Activated CD8-positive, alpha-beta memory T cell treated with anti-CD3 and anti-CD28 coated beads, Interleukin-2, amount 50 U/mL, for 1 hour (primary cell): ENCODE results near the gene HTR3B.
"Not testable (repeated sequence)": the region's sequence is repeated elsewhere in the genome, so short reads cannot be mapped to it uniquely, and the experiment has no call there.

Experiments
- DNase-seq: peaks from one replicate; pipeline ENCODE4 v3.0.0-alpha.2; 2020; ENCODE audit errors: extremely low read depth

Gene HTR3B

GRCh38 chr11:113946162-113946561 lies 41.6 kb downstream of the HTR3B start:
- not testable (repeated sequence) for DNase-seq

DNA sequence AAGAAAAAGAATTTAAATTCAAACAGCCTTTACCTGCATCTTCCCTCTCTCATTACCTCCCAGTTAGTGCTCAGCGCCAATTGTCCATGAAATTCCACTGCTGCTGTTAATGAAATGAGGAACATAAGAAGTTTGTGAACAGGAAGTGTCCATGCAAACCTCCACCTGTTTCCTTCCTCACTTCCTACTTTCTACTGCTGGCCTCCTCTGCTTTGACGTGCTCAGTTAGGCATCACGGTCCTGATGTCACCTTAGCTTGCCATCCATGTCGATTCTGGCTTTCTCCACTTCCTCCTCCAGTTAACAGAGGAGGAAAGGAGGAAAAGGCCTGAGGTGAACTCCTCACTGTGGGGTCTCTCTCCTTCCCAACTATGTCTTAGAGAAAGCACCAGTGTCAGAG lies 43.4 kb downstream of the HTR3B start:
- DNase-seq = no peak

DNA sequence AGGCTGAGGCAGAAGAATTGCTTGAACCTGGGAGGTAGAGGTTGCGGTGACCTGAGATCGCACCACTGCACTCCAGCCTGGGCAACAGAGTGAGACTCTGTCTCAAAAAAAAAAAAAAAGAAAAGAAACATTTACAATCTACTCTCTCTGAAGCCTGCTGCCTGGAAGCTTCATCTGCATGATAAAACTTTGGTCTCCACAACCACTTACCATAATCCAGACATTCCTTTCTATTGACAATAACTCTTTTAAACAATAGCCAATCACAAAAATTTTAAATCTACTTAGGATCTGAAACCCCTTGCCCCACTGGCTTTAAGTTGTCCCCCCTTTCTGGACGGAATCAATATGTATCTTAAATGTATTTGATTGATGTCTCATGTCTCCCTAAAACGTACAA lies 45.3 kb downstream of the HTR3B start:
- no peak for DNase-seq

- DNase-seq = no peak
Observed at GRCh38 chr11:113951537-113951936, 46.9 kb downstream of the HTR3B start.

- no peak for DNase-seq
Observed at GRCh38 chr11:113952070-113952469, 47.5 kb downstream of the HTR3B start.

DNA sequence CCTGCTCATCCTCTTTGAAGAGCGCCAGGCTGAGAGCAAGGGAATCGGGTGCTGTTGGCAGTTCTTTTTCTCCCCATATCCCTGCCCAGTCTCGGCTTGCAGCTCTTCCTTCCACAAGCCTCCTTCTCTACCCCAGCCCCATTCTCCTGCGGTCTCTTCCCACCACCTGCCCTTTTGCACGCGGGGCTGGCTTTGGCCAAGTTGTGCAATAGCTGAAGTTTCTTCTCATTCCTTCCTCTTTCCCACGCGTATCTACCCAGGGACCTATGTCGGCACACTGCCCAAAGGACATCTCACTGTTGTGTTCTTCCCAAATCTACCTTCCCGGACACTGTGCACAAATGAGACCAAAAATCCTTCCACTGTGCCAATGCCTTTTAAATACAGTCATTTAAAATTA lies 48.0 kb downstream of the HTR3B start:
- DNase-seq = no peak

DNA sequence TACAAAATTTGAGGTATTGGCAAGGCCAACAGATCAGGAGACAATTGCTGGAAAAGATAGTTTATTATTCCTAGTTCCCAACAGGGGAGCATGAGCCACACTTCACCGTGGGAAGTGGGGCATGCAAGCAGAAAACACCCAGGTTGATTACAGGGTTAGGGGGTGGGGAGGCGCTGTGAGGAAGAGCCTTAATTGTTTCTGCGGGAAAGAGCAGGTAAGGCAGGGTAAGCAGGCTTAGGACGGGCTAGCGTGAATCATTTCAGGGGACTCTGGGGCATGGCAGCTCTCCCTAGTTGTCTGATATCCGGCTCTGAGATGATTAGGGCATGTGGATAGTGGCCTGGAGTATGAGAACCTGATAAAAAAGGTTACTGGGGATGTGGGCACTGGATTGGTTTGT lies 49.6 kb downstream of the HTR3B start:
- DNase-seq = no peak

DNA sequence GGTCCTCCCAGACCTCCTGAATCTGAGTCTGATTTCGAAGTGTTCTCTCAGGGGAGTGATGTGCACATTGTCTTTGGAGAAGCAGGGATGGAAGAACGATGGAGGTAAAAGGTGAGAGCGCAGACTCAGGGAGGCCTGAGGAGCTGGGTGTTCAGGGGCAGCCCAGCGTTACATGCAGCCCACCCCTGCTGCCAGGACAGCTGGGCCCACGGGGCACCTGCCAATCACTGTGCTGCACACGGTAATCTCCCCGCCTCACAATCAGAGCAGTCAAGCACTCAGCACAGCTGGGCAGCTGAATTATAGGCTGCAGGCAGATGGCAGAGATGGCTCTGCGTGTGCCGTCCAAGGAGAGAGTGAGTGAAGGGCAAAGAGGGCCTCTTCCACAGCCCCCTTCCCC lies 52.4 kb downstream of the HTR3B start:
- no peak for DNase-seq

DNA sequence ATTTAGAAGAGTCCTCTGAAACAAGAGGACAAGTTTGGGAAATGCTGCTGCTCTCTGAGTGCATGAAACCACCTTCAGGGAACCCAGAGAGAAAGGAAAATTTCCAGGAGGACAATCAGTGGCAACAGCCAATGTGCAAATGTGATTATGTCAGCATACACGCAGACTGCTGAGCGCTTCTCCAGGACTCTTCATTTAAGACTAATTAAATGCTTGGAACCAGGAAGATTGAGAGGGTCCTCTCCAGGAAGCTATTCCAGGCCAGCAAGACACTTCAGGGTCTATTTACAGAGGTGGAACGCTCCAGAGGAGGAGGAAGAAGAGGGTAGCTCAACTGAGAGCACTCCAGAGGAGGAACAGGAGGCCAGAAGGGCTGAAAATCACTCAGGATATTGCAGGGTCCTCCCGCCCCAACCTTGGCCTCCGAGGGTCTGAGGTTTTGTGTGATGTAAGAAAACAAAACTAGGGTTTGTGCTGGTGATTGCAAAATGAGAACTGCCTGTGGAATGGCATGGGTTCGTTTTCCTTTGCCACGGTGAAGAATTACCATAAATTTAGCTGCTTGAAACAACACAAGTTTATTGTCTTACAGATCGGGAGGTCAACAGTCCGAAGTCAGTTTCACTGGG lies 56.2 kb downstream of the HTR3B start:
- no peak for DNase-seq

DNA sequence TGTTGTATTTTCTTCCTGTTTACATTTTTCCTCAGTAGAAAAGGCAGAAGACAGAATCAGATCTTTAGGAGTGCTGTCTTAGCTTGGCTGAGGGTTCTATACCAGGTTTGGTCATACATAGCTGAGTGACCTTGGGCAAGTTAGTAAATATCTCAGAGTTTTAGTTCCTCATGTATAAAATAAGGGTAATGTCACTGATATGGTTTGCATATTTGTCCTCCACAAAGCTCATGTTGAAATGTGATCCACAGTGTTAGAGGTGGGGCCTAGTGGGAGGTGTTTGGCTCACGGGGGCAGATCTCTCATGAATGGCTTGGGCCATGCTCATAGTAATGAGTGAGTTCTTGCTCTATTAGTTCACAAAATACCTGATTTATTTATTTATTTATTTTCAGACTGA lies 62.8 kb downstream of the HTR3B start:
- no peak for DNase-seq

- no peak for DNase-seq
Observed at GRCh38 chr11:113971506-113972195, 67.1 kb downstream of the HTR3B start.

GRCh38 chr11:113974741-113975470 lies 70.3 kb downstream of the HTR3B start, which contains the start of gene HTR3A:
HTR3A (plus strand) TSS chr11:113975108; CDS start chr11:113975326, 218 bp downstream.
- DNase-seq = no peak

GRCh38 chr11:113977071-113977490 lies 72.5 kb downstream of the HTR3B start:
- DNase-seq = no peak

DNA sequence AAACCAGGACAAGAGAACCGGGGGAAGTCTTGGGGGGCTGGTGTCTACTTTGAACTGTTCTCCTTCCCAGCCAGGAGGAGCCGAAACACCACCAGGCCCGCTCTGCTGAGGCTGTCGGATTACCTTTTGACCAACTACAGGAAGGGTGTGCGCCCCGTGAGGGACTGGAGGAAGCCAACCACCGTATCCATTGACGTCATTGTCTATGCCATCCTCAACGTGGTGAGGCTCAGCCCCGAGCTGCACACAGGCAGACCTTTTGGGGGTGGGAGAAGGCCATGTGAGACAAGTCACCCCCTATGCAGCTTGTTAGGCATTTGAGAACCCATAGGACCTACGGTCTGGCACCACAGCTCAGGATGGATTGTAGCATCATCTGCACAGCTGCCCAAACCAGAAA lies 73.1 kb downstream of the HTR3B start:
- no peak for DNase-seq

DNA sequence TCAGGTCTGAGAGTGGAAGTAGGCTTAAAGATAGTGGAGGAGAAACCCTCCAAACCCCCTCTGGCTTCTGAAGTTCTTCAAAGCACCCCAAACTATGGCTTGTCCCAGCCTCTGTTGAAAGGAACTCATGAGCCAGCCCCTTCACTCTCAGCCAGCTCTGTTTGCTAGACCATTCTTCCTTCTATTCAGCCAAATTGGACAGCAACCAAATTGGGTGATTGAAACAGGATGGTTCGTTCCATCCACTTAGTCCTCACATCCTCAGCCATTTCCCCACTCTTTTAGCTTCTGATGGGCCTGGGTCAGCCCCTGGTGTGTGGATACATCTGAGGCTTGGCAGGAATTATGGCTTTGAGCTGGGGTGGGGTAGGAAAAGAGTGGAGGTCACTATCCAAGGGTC lies 74.8 kb downstream of the HTR3B start:
- no peak for DNase-seq

GRCh38 chr11:113980785-113981184 lies 76.2 kb downstream of the HTR3B start:
- DNase-seq = no peak

DNA sequence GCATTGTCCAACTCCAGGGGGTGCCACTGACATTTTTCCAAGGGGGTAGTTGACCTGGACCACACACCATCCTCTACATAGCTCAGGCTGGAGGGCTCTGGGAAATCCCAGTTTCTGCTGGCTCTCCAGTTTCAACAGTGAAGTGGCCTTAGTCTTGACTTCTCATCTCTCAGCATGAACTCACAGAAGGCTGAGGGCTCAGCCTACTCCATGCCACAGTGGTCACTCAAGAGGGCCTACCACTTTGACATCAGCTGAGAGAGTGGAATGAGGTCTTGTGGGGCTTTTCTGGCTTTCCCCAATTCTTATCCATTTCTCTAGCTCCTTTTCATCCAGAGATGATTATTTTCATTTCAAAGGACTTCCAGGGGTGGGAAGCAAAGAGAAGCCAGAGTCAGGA lies 77.7 kb downstream of the HTR3B start:
- DNase-seq = no peak

DNA sequence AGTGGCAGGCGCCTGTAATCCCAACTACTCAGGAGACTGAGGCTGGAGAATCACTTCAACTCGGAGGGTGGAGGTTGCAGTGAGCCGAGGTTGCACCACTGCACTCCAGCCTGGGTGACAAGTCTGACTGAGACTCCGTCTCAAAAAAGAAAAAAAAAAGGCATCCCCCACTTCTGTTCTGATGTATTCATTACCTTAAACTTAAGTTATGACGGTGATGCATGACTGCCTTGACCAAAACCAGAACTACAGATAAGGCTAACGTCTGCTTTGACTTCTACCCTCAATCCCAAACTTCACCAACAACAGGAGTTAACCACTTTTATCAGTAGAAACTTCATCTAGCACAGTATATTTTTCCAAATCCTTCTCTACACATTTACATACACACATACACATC lies 80.2 kb downstream of the HTR3B start:
- no peak for DNase-seq

- DNase-seq = no peak
Observed at GRCh38 chr11:113985906-113986305, 81.3 kb downstream of the HTR3B start.

DNA sequence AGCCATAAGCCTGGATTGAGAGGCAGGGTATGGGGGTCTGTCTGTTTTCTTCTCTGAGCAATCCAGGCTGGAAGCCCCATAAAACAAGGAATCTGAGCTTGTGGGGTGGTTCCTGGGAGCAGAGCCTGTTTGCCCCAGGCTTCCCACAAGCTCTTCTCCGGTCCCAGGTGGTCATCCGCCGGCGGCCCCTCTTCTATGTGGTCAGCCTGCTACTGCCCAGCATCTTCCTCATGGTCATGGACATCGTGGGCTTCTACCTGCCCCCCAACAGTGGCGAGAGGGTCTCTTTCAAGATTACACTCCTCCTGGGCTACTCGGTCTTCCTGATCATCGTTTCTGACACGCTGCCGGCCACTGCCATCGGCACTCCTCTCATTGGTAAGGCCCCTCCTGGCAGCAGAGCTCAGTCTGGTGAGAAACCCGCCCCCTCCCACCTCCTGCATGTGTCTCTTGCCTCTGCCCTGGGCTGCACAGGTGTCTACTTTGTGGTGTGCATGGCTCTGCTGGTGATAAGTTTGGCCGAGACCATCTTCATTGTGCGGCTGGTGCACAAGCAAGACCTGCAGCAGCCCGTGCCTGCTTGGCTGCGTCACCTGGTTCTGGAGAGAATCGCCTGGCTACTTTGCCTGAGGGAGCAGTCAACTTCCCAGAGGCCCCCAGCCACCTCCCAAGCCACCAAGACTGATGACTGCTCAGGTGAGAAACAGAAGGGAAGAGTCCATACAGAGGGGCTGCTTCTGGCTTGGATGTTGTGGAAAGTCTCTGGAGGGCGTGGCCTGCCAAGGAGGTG lies 82.0 kb downstream of the HTR3B start:
- DNase-seq = no peak

GRCh38 chr11:113989381-113989780 lies 84.8 kb downstream of the HTR3B start:
- DNase-seq = no peak

DNA sequence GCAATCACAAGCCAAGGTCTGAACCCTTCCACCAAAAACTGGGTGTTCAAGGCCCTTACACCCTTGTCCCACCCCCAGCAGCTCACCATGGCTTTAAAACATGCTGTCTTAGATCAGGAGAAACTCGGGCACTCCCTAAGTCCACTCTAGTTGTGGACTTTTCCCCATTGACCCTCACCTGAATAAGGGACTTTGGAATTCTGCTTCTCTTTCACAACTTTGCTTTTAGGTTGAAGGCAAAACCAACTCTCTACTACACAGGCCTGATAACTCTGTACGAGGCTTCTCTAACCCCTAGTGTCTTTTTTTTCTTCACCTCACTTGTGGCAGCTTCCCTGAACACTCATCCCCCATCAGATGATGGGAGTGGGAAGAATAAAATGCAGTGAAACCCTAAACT lies 85.3 kb downstream of the HTR3B start:
- no peak for DNase-seq
